ENCODE results near the gene TXNDC5.

The TXNDC5 gene

GRCh38 chr6:7904654-7905319, 5.8 kb downstream of the TXNDC5 start:
- Histone ChIP-seq H3K36me3 (peaks cover 39 to 49% (median 47%) of the 10 kb centered on the region in 3 donors), H3K27me3 (no peaks in the 10 kb centered on the region), H3K4me1 (peaks cover 0 to 15% (median 12%) of the 10 kb centered on the region in 4 donors), H3K9me3 (no peaks in the 10 kb centered on the region), H3K4me3 (no peak overlapping the region), H3K27ac (no peak overlapping the region)
- TF ChIP-seq, protein P1, sequence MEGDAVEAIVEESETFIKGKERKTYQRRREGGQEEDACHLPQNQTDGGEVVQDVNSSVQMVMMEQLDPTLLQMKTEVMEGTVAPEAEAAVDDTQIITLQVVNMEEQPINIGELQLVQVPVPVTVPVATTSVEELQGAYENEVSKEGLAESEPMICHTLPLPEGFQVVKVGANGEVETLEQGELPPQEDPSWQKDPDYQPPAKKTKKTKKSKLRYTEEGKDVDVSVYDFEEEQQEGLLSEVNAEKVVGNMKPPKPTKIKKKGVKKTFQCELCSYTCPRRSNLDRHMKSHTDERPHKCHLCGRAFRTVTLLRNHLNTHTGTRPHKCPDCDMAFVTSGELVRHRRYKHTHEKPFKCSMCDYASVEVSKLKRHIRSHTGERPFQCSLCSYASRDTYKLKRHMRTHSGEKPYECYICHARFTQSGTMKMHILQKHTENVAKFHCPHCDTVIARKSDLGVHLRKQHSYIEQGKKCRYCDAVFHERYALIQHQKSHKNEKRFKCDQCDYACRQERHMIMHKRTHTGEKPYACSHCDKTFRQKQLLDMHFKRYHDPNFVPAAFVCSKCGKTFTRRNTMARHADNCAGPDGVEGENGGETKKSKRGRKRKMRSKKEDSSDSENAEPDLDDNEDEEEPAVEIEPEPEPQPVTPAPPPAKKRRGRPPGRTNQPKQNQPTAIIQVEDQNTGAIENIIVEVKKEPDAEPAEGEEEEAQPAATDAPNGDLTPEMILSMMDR (IDR thresholded peaks at IDR 0.05), result no peak
- intact Hi-C loops (cut with DNase I; ENCODE audit: low total_unique reads), result loop anchor here (5.0 kb wide), 1 partner anchor 177 kb away; the partner anchor contains the start of gene BMP6
- DNase-seq, result no peak

DNA sequence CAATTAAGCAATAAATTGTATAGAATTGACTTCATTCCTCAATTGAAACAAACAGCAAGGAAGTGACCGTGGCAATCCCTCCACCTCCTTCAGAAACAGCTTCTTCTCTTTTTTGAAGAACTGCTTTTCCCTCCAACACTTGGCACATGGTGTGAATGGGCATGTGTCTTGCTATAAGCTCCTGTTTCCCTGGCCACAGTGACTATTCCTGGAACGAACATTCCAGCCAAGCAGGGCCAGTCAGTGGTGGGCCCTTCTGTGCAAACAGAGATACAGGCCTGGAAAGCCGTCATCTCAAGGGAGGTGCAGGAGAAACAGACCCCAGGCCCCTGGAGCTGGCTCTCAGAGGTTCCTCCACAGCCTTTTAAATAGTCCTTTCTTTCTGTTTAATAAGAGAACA, 6.9 kb downstream of the TXNDC5 start:
- Histone ChIP-seq H3K4me3 (no peak overlapping the region), H3K36me3 (peaks cover 50 to 60% (median 58%) of the 10 kb centered on the region in 3 donors), H3K27me3 (no peaks in the 10 kb centered on the region), H3K9me3 (no peaks in the 10 kb centered on the region), H3K4me1 (peaks cover 0 to 6% (median 3%) of the 10 kb centered on the region in 4 donors), H3K27ac (no peak overlapping the region)
- intact Hi-C loops (cut with DNase I; ENCODE audit: low total_unique reads), result no loop called here
- TF ChIP-seq, protein P1 (IDR thresholded peaks at IDR 0.05), result no peak
- no peak for DNase-seq

GRCh38 chr6:7902867-7903266, 7.7 kb downstream of the TXNDC5 start:
- Histone ChIP-seq H3K9me3 (no peaks in the 10 kb centered on the region), H3K27me3 (no peaks in the 10 kb centered on the region), H3K27ac (no peak overlapping the region), H3K4me3 (no peak overlapping the region), H3K36me3 (peaks cover 57 to 68% (median 66%) of the 10 kb centered on the region in 3 donors), H3K4me1 (no peaks in the 10 kb centered on the region)
- DNase-seq, result no peak
- TF ChIP-seq, protein P1 (IDR thresholded peaks at IDR 0.05), result no peak
- intact Hi-C loops (cut with DNase I; ENCODE audit: low total_unique reads), result no loop called here

- TF ChIP-seq, protein P1 (IDR thresholded peaks at IDR 0.05), result no peak
- no peaks in the 10 kb centered on the region for H3K9me3 ChIP-seq
- H3K4me1 ChIP-seq, result no peaks in the 10 kb centered on the region
- H3K27ac ChIP-seq, result no peak overlapping the region
- H3K27me3 ChIP-seq, result no peaks in the 10 kb centered on the region
- DNase-seq, result no peak
- no peak overlapping the region for H3K4me3 ChIP-seq
- intact Hi-C loops (cut with DNase I; ENCODE audit: low total_unique reads), result no loop called here
- H3K36me3 ChIP-seq, result peaks cover 63 to 74% (median 72%) of the 10 kb centered on the region in 3 donors
These were observed 8.4 kb downstream of the TXNDC5 start for GRCh38 chr6:7902221-7902620.

DNA sequence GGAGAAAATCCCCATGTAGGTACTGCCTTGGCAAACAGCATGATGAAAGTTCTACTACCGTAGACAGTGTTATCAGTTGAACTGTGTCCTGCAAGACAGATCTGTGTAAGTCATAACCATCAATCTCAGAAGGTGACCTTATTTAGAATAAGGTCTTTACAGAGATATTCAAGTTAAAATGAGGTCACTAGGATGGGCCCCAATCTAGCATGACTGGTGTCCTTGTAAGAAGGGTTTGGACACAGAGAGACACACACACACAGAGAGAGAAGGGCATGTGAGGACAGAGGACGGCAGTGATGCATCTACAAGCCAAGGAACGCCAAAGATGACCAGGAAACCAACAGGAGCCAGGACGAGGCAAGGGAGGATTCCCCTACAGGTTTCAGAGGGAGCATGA, 8.8 kb downstream of the TXNDC5 start:
- TF ChIP-seq, protein P1 (IDR thresholded peaks at IDR 0.05), result no peak
- Histone ChIP-seq H3K27me3 (no peaks in the 10 kb centered on the region), H3K4me3 (no peak overlapping the region), H3K9me3 (no peaks in the 10 kb centered on the region), H3K27ac (no peak overlapping the region), H3K36me3 (peaks cover 63 to 76% (median 74%) of the 10 kb centered on the region in 3 donors), H3K4me1 (no peaks in the 10 kb centered on the region)
- intact Hi-C loops (cut with DNase I; ENCODE audit: low total_unique reads), result no loop called here
- no peak for DNase-seq
